Measurements from ENCODE around the gene COLGALT1. TPM values are rescaled to one million over a fixed set of nuclear protein-coding genes. Genes with fewer than 3 reads are reported as not detected.

Gene COLGALT1
- total RNA-seq, 2 donors from 2014 or later, result 51.4 to 90.9 TPM

DNA sequence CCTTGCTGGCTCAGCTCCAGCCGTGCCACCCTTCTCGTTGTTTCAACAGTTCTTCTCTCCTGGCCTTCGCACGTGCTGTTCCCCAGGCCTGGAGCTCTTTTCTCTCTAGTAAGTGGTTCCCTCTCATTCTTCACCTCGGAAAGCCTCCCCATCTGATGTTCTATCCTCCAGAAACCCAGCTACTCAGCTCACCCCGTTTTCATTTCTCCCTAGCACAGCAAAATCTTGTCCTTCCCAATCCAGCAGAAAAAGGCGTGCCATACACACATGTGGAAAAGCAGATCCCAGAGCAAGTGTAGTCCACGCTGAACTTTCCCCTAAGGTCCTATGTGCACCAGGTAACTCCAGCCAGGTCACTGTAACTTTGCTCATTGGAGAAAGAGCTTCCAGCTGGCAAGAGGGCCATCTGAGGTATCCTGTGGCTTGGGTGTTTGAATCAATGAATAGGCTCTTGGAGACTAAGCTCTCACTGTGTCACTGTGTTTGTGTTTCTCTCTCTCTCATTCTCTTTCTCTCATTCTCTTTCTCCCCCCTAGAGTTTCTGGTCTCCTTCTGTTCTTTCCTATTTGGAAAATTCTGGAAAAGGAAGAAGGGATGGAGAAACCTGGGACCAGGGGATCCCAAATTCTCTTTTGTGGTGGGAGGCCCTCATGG, 49.0 kb downstream of the COLGALT1 start:
- TF ChIP-seq, protein P1, sequence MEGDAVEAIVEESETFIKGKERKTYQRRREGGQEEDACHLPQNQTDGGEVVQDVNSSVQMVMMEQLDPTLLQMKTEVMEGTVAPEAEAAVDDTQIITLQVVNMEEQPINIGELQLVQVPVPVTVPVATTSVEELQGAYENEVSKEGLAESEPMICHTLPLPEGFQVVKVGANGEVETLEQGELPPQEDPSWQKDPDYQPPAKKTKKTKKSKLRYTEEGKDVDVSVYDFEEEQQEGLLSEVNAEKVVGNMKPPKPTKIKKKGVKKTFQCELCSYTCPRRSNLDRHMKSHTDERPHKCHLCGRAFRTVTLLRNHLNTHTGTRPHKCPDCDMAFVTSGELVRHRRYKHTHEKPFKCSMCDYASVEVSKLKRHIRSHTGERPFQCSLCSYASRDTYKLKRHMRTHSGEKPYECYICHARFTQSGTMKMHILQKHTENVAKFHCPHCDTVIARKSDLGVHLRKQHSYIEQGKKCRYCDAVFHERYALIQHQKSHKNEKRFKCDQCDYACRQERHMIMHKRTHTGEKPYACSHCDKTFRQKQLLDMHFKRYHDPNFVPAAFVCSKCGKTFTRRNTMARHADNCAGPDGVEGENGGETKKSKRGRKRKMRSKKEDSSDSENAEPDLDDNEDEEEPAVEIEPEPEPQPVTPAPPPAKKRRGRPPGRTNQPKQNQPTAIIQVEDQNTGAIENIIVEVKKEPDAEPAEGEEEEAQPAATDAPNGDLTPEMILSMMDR (IDR thresholded peaks at IDR 0.05), result no peak
- Histone ChIP-seq H3K4me3 (no peak overlapping the region), H3K27ac (no peak overlapping the region), H3K27me3 (peaks cover 6% of the 10 kb centered on the region), H3K9ac (ENCODE audit: low read depth in 2 of 2, low read length in 2 of 2) (no peak overlapping the region), H3K4me1 (peaks cover 5% of the 10 kb centered on the region), H3K9me3 (no peaks in the 10 kb centered on the region), H3K36me3 (no peaks in the 10 kb centered on the region)
- no peak for DNase-seq
- intact Hi-C loops (cut with DNase I), result no loop called here

DNA sequence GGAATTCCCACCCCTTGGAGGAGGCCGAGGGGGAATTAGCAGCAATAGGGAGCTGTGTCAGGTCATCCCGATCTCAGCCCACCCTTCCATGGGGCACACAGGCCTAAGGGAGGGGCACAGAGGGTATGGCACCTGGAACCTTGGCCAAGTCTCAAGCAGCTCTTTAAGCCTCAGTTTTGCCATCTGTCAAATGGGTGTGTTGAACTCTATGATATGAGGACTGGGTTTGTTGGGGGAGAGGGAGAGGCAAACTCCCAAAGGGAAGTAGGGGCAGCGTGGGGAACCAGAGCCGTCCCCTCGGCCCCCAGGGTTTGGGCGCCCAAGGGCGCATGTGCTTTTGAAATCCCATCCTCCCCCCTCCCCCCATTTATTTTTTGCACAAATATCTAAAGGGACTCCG, 49.7 kb downstream of the COLGALT1 start:
- Histone ChIP-seq H3K36me3 (no peaks in the 10 kb centered on the region), H3K9ac (ENCODE audit: low read depth in 2 of 2, low read length in 2 of 2) (no peak overlapping the region), H3K9me3 (no peaks in the 10 kb centered on the region), H3K4me1 (peaks cover 5% of the 10 kb centered on the region), H3K27me3 (peaks cover 6% of the 10 kb centered on the region), H3K27ac (no peak overlapping the region), H3K4me3 (no peak overlapping the region)
- no peak for DNase-seq
- TF ChIP-seq, protein P1 (IDR thresholded peaks at IDR 0.05), result no peak
- intact Hi-C loops (cut with DNase I), result no loop called here

DNA sequence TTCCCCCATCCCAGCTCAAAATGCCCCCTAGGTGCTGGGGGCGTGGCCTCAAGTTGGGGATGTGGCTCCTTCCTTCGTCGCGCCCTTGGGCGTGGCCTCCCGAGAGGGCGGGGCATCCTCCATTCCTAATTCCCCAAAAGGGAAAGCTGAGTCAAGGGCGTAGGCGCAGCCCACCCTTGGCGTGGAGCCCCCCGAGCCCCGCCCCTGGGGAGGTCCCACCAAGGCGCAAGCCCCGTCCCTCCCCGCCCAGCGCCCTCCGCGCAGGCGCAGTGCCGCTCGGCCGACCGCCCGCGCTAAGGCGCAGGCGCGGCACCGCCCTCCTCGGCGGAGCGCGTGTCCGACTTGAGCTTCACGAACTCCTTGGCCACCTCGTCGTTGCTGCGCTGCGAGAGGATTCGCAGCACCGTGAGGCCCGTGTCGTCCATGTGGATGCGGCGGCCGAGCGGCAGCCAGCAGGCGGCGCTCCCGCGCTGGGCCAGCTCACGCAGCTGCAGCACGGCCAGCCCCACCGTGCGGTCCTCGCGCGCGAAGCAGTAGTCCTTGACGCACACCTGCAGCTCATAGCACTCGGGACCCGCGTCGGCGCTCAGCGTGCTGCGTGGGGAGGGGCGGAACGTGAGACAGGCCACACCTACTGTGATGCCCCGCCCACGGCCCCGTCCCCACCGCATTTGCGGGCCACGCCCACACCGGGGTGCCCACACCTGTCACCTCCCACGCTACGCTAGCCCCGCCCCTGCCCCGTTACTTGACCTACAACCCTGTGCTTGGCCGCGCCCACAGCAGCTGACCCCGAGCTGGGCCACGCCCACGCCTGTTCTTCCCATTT, 50.5 kb downstream of the COLGALT1 start:
- TF ChIP-seq, protein P1 (IDR thresholded peaks at IDR 0.05), result peak; percentile 16
- H3K9me3 ChIP-seq, result no peaks in the 10 kb centered on the region
- peaks cover 6% of the 10 kb centered on the region for H3K27me3 ChIP-seq
- H3K4me3 ChIP-seq, result peak overlapping the region; percentile 44
- H3K27ac ChIP-seq, result peak overlapping the region; percentile 37
- DNase-seq, result peak; percentile 70
- intact Hi-C loops (cut with DNase I), result no loop called here
- H3K36me3 ChIP-seq, result no peaks in the 10 kb centered on the region
- H3K9ac ChIP-seq (ENCODE audit: low read depth in 2 of 2, low read length in 2 of 2), result peak overlapping the region in 1 of 2 donors; percentile 27
- peaks cover 5% of the 10 kb centered on the region for H3K4me1 ChIP-seq

DNA sequence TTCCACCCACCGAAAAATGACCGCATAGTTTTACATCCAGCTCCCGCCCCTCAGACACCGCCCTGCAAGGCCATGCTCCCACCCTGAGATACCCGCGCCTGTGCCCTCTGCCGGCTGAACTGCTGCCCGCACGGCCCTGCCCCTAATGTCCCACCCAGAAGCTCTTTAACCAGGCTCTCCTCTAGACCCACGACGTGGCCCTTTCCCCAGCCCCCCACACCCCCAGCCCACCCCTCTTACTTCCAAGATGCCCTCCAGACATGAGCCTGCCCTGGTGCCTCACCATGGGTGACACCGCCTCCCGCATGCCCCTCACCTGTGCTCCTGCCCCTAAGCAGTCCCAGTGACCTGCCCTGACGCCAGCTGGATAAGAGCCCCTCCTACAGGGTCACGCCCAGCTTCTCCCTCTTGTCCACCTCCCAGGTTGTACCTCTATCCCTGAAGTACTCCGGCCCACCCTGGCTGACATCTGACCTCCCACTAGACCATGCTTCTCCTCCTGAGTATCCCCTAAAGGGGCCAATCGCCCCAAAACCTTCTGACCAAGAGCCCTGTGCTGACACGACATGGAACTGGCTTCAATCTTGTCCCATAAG, 51.2 kb downstream of the COLGALT1 start:
- no peaks in the 10 kb centered on the region for H3K36me3 ChIP-seq
- DNase-seq, result no peak
- H3K9me3 ChIP-seq, result no peaks in the 10 kb centered on the region
- intact Hi-C loops (cut with DNase I), result no loop called here
- H3K4me1 ChIP-seq, result peaks cover 5% of the 10 kb centered on the region
- H3K4me3 ChIP-seq, result peak overlapping the region; percentile 44
- TF ChIP-seq, protein P1 (IDR thresholded peaks at IDR 0.05), result no peak
- peaks cover 6% of the 10 kb centered on the region for H3K27me3 ChIP-seq
- no peak overlapping the region for H3K9ac ChIP-seq (ENCODE audit: low read depth in 2 of 2, low read length in 2 of 2)
- no peak overlapping the region for H3K27ac ChIP-seq

DNA sequence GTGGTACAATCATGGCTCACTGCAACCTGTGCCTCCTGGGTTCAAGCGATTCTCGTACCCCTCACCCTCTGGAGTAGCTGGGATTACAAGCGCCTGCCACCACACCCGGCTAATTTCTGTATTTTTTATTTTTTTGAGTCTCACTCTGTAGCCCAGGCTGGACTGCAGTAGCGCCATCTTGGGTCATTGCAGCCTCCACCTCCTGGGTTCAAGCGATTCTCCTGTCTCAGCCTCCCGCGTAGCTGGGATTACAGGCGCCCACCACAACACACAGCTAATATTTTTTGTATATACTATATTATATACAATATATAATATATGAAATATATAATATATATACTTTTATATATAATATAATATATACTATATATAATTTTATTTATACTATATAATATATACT, 52.5 kb downstream of the COLGALT1 start:
- Histone ChIP-seq H3K4me1 (peaks cover 5% of the 10 kb centered on the region), H3K9me3 (no peaks in the 10 kb centered on the region), H3K27me3 (no peaks in the 10 kb centered on the region), H3K36me3 (no peaks in the 10 kb centered on the region), H3K4me3 (no peak overlapping the region), H3K27ac (no peak overlapping the region), H3K9ac (ENCODE audit: low read depth in 2 of 2, low read length in 2 of 2) (no peak overlapping the region)
- no peak for DNase-seq
- intact Hi-C loops (cut with DNase I), result no loop called here
- TF ChIP-seq, protein P1 (IDR thresholded peaks at IDR 0.05), result no peak

Data from colonic mucosa (tissue), 4 donors.